A549 (cell line): ENCODE measurements around the gene ZNF282. TPM values are rescaled to one million over a fixed set of nuclear protein-coding genes. Genes with fewer than 3 reads are reported as not detected.
A peak's percentile ranks its signal among the peaks of the same experiment; 100 is the strongest.
"Not testable (repeated sequence)": the region's sequence is repeated elsewhere in the genome, so short reads cannot be mapped to it uniquely, and the experiment has no call there.

Source experiments
- ATAC-seq, 2 experiments: fragments of 200-7000 bp in 1 of 2; fragments of >200 bp in 1 of 2; cut with Nextera tagmentation in 1 of 2; cut with Tn5 transposase in 1 of 2; 3 replicates each; pipeline versions ENCODE4 v1.8.0 to v1.9.1; 2018 to 2020; ENCODE audit warnings: mild to moderate bottlenecking in 1 of 2, moderate library complexity in 1 of 2
- CTCF ChIA-PET: fragments of 300-600 bp; sonication (Branson Sonifier 250); formaldehyde crosslinking; extraction: SDS; loops from one replicate; lab custom pipeline; 2021; ENCODE audit warnings: antibody characterized with exemption, inconsistent platforms; lab: Yijun Ruan, JAX
- POLR2A ChIA-PET: fragments of 350-600 bp; formaldehyde crosslinking; extraction: SDS; loops from one replicate; lab custom pipeline; 2021; ENCODE audit warnings: antibody characterized with exemption, inconsistent platforms; lab: Yijun Ruan, JAX
- DNase-seq, 2 experiments: peaks; one replicate each; pipeline versions ENCODE4 v3.0.0 to v3.0.0-alpha.2; 2011 to 2016; ENCODE audit warnings: low read depth in 1 of 2, low spot score in 1 of 2
- FAIRE-seq: peaks from 2 replicates; lab custom pipeline; 2011; peaks lifted over from hg19 to GRCh38; lab: Jason Lieb, UNC
- H3K27ac ChIP-seq, 2 experiments: fragments of >200 bp; sonication (Bioruptor Twin); formaldehyde crosslinking; 3 replicates each; pipeline ENCODE4 v1.5.1; 2016 to 2017
- H3K4me1 ChIP-seq: fragments of >200 bp; sonication (Bioruptor Twin); formaldehyde crosslinking; 3 replicates; pipeline ENCODE4 v1.6.1; 2016
- H3K4me2 ChIP-seq: fragments of >200 bp; sonication (Bioruptor Twin); formaldehyde crosslinking; 3 replicates; pipeline ENCODE4 v1.6.1; 2016
- H3K4me3 ChIP-seq: fragments of >200 bp; sonication (Bioruptor Twin); formaldehyde crosslinking; 3 replicates; pipeline ENCODE4 v1.5.1; 2016
- H3K9me3 ChIP-seq: fragments of >200 bp; sonication (Bioruptor Twin); formaldehyde crosslinking; 3 replicates; pipeline ENCODE4 v1.6.1; 2016
- CBX8 ChIP-seq: fragments of 200-600 bp; sonication (generic); IDR thresholded peaks from 2 replicates; pipeline ENCODE4 v1.6.1; 2016
- CHD2 ChIP-seq: fragments of 150-350 bp; IDR thresholded peaks from 2 replicates; pipeline ENCODE4 v1.6.1; 2014; ENCODE audit warnings: low read length; ENCODE audit not compliant: partially characterized antibody
- CHD4 ChIP-seq: fragments of 200-600 bp; sonication (generic); IDR thresholded peaks from 2 replicates; pipeline ENCODE4 v1.6.1; 2016; ENCODE audit warnings: antibody characterized with exemption, mild to moderate bottlenecking, borderline replicate concordance
- CTCF ChIP-seq: fragments of >200 bp; sonication (Bioruptor Twin); formaldehyde crosslinking; IDR thresholded peaks from 3 replicates; pipeline ENCODE4 v1.5.1; 2016
- FOSL2 ChIP-seq, 2 experiments: fragments of 450-650 bp in 1 of 2; fragments of >200 bp in 1 of 2; sonication (Bioruptor Twin) in 1 of 2; formaldehyde crosslinking; IDR thresholded peaks; 2 replicates each; pipeline versions ENCODE4 v1.5.0 to v1.6.1; 2016 to 2020; ENCODE audit warnings: mild to moderate bottlenecking in 1 of 2, moderate library complexity in 1 of 2
- HDAC2 ChIP-seq: fragments of 200-600 bp; sonication (generic); IDR thresholded peaks from 2 replicates; pipeline ENCODE4 v1.6.1; 2016
- JUNB ChIP-seq: fragments of >200 bp; sonication (Bioruptor Twin); formaldehyde crosslinking; IDR thresholded peaks from 2 replicates; pipeline ENCODE4 v1.6.1; 2016
- NFE2L2 ChIP-seq: fragments of 150-350 bp; conservative IDR thresholded peaks from 2 replicates; pipeline ENCODE4 v1.6.1; 2014; ENCODE audit warnings: low read length
- REST ChIP-seq: fragments of 200-600 bp; sonication (generic); IDR thresholded peaks from 2 replicates; pipeline ENCODE4 v1.6.1; 2016; ENCODE audit warnings: antibody characterized with exemption, mild to moderate bottlenecking, moderate library complexity
- ZFP36 ChIP-seq: fragments of 450-650 bp; IDR thresholded peaks from 2 replicates; pipeline ENCODE4 v1.6.1; 2014; ENCODE audit warnings: borderline replicate concordance; ENCODE audit not compliant: partially characterized antibody
- ZNF302 ChIP-seq: fragments of 250-450 bp; sonication (Bioruptor Pico); IDR thresholded peaks from 2 replicates; pipeline ENCODE4 v1.9.0; 2021; ENCODE audit warnings: inconsistent platforms, mild to moderate bottlenecking, moderate library complexity
- WGBS: methylation state at CpG from one replicate; pipeline ENCODE4 v1.1.6; 2017; ENCODE audit errors: missing lambda C conversion rate; 5-methylcytosine and 5-hydroxymethylcytosine counted together
- polyA plus RNA-seq, 4 experiments: library from polyadenylated mRNA; depleted of rRNA in 3 of 4; stranded (reverse); fragments of >200 nt; fragmentation: RNase III in 1 of 4; extraction: RNeasy Plus Mini Kit Qiagen cat#74134 plus additional on column Dnase treatment in 1 of 4; gene quantifications; 2 replicates in 3 of 4; 3 replicates in 1 of 4; pipeline ENCODE4 v1.2.3, GENCODE V29; 2011 to 2017
- TF ChIP-seq, protein P1 (sequence below): IDR thresholded peaks from 2 replicates; pipeline ENCODE4 v1.6.1; 2012

The ZNF282 gene
- polyA plus RNA-seq, 2 of the 4 experiments (the other 2 are of a cell fraction): 11.9 to 18.4 TPM

GRCh38 chr7:149232362-149232761, 37.0 kb downstream of the ZNF282 start (continued):
- TF ChIP-seq, protein P1, sequence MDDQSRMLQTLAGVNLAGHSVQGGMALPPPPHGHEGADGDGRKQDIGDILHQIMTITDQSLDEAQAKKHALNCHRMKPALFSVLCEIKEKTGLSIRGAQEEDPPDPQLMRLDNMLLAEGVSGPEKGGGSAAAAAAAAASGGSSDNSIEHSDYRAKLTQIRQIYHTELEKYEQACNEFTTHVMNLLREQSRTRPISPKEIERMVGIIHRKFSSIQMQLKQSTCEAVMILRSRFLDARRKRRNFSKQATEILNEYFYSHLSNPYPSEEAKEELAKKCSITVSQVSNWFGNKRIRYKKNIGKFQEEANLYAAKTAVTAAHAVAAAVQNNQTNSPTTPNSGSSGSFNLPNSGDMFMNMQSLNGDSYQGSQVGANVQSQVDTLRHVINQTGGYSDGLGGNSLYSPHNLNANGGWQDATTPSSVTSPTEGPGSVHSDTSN: no peak
- TF ChIP-seq HDAC2: no peak

GRCh38 chr7:149233655-149234204, 38.4 kb downstream of the ZNF282 start:
- FAIRE-seq: not testable (repeated sequence)
- H3K4me1 ChIP-seq: peaks cover 20% of the 10 kb centered on the region

DNA sequence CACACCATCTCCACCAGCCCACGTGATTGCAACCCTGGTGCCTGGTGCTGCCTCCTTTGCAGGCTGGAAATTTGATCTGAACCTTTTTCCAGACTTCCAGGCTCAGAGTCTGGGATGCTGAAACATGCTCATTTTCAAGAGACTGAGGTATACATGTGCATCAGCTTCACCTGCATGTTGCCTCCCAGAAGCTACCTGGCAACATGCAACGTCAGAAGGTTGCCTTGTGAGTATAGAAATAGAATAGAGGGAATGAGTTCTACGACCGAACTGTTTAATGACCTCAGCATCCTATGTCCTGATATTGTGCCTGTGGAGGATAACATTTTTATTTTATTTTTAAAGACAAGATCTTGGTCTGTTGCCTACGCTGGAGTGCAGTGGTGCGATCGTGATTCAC, 42.2 kb downstream of the ZNF282 start:
- ChIA-PET CTCF (interaction anchor here (0.6 to 1.8 kb wide), 6 partner anchors 8 to 390 kb away, joined by 3 to 5 read pairs (median 4); partner anchors contain the start of gene ZNF398), POLR2A (no interaction called here)
- no peak for ATAC-seq
- TF ChIP-seq ZFP36 (no peak), CHD4 (no peak), HDAC2 (no peak), ZNF302 (no peak), CHD2 (no peak), CBX8 (no peak), NFE2L2 (no peak), CTCF (no peak), REST (no peak)
- TF ChIP-seq, all 56 proteins: peak for 0
- WGBS: 88% methylated on average over 7 of the region's 7 CpGs
- FAIRE-seq: no peak
- Histone ChIP-seq H3K27ac (0 out of 6 replicates have a peak overlapping the region, but pooled peaks of 1 of the 2 experiments have one; percentile 35), H3K4me3 (no peak overlapping the region), H3K4me1 (peaks cover 30% of the 10 kb centered on the region), H3K9me3 (peaks cover 5% of the 10 kb centered on the region; the same call in 2 of the 3 replicates), H3K4me2 (no peak overlapping the region; the same call in 2 of the 3 replicates)
- no peak for DNase-seq

More at GRCh38 chr7:149233655-149234204, 38.4 kb downstream of the ZNF282 start:
- not testable (repeated sequence) for H3K9me3 ChIP-seq; H3K4me3 ChIP-seq; TF ChIP-seq FOSL2 (IDR thresholded peaks at IDR 0.05)
- DNase-seq (peak in 1 of 2 experiments; percentile 45), ATAC-seq (peak; percentile 60 to 80)
- Histone ChIP-seq H3K27ac (peak overlapping the region; percentile 42 to 77; a peak in 5 of 6 replicates), H3K4me2 (peak overlapping the region; percentile 46)
- ChIA-PET POLR2A (interaction anchor here (0.6 to 2.4 kb wide), 3 partner anchors 25 to 39 kb away, joined by 4 to 7 read pairs (median 4); partner anchors contain the start of genes ZNF282 and ZNF783), CTCF (interaction anchor here (0.8 to 1.4 kb wide), 4 partner anchors 23 to 84 kb away, joined by 3 to 5 read pairs (median 4); partner anchors contain the start of gene ZNF783)
- WGBS: 7% methylated on average over 7 of the region's 7 CpGs
- 0 out of 2 replicates have a peak, but pooled peaks have one; percentile 19 for TF ChIP-seq JUNB
- peak; percentile 35 for TF ChIP-seq FOSL2 (CRISPR knock-in tag; IDR thresholded peaks at IDR 0.05)
- TF ChIP-seq, all 56 proteins: peak for 2; not testable (repeated sequence) for 54
